ENCODE measurements around the gene NFAM1.

Gene NFAM1, protein sequence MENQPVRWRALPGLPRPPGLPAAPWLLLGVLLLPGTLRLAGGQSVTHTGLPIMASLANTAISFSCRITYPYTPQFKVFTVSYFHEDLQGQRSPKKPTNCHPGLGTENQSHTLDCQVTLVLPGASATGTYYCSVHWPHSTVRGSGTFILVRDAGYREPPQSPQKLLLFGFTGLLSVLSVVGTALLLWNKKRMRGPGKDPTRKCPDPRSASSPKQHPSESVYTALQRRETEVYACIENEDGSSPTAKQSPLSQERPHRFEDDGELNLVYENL

DNA sequence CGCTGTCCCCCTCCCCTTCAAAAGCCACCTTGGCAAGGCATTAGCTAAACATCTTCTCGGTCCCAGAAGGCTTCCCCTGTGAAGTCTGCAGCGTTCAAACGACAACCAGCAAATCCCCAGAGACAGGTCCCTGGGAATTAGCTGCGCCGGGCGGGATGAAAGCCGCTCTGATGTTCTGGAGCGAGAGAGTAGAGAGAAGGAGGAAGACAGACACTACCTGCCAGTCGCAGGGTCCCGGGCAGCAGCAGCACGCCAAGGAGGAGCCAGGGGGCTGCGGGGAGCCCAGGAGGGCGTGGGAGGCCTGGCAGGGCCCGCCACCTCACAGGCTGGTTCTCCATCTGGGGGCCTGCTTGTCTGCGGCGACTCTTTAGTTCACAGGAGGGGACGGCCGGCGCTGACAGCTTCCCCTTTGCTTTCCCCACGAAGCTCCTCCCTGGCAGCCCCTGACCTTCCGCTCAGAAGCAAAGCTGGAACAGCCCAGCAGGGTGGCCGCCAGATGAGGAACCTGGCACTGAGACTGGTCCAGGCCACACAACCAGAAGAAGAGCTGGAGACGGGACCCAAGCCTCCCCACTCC is at the start of gene NFAM1:
NFAM1 (minus strand) TSS at position 384 of the 577 bp plus-strand sequence; CDS start at position 338, 46 bp downstream.
- no peak for DNase-seq (ENCODE audit: low read depth in 2 of 2, low spot score in 1 of 2)

DNA sequence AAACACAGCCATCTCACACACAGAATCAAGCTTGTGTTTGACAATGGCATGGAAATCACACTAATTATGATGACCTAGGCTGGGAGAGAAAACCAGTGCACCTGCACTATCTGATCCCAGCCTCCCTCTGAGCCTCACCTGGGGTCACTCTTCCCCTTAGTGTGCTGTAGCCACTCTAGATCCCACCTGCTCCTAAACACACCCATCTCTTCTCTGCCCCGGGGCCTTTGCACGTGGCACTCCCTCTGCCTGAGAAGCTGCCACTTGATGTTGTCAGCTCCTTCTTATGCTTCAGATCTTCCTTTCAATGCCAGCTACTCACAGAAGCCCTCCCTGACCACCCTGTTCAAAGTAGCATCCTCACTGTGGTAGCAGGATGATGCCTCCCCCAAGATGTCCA is 42.9 kb upstream of the NFAM1 start:
- no peak for DNase-seq (ENCODE audit: low read depth in 2 of 2, low spot score in 1 of 2)

DNA sequence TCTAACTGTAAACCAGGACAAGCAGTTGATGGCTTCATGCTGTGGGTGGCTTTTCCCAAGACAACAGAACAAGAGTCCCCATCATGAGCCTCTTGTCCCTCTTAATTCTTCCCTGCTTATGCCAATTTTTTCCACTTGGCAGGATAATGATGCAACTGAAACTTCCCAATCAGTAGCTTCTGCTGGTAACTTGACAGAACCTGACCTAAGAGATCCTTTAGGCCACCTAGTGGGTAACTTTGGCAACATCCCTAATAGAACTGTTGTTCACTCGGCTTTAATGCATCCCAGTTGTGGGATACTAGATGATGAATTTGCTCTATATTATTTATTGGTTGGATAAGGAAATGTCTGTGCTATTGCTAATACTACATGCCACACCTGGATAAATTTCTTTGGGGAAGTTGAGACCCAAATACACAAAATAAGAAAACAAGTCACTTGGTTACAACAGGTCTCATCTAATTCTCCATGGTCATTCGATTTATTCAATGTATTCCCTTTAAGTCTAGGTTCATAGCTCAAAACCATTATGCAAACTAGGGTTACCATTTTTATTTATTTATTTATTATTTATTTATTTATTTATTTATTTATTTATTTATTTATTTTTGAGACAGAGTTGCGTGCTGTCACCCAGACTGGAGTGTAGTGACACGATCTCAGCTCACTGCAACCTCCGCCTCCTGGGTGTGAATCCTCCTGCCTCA is 41.4 kb upstream of the NFAM1 start:
- DNase-seq (ENCODE audit: low read depth in 2 of 2, low spot score in 1 of 2): no peak

DNA sequence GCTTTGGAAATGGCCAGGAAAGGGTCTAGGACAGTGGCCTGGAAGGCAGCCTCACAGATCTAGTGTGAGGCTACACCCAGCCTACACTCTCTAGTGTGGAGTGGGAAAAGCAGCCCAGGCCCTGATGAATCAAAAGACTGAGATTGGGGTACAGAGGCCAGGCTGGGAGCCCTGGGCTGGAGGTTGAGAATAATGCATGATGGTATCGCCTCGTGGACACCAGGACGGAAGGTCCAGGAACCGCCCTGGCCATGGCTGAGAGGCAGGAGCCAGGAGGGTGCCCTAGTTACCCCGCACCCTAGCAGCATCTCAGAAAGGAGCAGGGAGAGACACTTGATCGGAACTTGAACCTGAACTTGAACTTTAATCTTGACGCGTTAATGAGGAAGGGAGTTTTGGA is 40.5 kb upstream of the NFAM1 start:
- no peak for DNase-seq (ENCODE audit: low read depth in 2 of 2, low spot score in 1 of 2)

DNA sequence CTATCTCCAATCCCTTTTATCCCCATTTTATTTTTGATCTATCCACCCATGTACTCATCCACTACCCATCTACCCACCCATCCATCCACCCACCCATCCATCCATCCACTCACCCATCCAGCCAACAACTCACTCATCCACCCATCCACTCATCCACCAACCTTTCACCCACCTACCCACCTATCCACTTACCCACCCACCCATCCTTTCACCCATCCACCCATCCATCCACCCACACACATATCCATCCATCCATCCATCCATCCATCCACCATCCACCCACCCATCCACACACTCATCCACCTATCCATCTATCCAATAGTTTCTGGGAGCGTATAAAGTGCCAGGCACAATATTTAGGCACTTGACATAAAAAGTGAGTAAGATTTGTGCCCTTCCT is 39.2 kb upstream of the NFAM1 start:
- no peak for DNase-seq (ENCODE audit: low read depth in 2 of 2, low spot score in 1 of 2)

DNA sequence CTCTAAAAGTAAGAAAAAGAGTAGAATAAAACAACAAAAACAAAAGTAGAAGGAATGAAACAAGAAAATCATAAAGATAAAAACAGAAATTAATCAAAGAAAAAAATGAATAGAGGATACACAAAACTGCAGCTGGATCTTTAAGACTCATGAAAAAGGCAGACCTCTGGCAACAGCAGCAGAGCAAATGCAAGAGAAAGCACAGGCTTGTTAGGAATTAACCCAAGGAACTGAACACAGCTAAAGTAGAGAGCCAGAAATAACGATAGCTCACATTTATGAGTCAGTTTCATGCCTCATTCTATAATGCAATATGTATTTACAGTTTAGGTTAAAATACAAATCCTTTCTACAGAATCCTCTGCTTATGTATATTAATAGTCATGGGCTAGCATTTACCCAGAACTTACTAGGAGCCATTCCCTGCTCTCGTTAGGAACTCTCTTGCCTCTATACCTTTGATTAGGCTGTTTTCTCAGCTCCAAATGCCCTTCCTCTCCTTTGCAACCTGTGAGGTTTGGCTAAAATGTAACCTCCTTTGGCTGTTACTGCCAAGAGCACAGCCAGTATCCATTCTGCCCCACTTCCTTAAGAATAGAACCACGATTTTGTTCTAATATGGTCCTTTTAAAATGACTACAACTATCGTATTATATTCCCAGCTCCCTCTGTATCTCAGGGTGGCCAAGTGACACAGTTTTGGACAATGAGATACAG is 38.3 kb upstream of the NFAM1 start:
- no peak for DNase-seq (ENCODE audit: low read depth in 2 of 2, low spot score in 1 of 2)

DNA sequence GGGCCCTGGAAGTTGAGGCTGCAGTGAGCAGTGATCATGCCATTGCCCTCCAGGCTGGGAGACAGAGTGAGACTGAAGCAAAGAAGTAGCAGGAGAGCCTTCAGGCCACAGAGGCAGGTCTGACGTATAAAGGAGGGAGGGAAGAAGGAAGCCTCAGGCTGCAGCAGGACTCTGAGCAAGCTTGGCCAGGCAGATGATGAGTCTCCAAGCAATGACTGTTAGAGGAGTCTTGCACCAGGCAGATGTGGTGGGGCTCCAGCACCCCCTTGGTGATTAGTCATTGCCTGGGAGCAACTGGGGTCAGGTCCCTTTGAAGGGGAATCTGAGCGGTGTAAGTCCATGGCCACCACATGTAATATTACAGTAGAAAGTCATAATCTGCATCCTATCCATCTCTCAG is 36.6 kb upstream of the NFAM1 start:
- DNase-seq (ENCODE audit: low read depth in 2 of 2, low spot score in 1 of 2): no peak

DNA sequence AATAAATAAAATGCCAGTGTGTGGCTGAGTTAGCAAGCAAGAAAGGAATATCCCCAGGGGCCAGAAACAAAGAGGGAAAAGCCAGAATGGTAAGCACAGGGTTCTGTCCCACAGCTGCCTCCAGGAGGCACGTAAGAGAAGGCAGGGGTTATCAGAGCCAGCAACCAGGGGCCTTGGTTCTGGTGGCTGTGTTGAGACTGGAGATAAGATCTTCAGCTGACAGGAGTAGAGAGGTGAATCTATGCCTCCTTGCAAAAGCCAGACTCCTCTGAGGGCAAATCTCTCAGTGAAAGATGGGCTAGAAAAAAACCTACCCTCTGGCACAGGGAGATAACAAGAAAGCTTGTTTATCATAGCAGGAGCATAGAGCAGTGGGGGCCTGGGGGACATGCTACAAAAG is 29.8 kb upstream of the NFAM1 start:
- no peak for DNase-seq (ENCODE audit: low read depth in 2 of 2, low spot score in 1 of 2)

DNA sequence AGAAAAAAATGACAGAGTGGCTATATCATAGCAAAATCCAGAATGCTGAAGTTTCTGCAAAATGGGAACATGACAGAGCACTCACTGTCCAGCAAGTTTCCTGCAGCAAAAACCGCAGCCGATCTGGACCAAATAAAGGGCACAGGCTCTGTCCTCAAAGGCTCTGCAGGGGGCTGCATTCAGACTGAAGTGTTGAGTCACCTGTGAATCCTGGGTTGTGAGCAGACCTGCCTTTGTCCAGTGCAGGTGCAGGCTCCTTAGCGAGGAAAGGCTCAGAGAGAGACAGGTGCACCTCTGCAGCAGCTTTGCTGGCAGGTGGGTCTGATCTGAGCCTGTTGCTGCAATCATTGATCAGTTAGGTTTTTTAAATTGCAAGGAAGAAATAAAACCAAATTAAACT is 29.3 kb upstream of the NFAM1 start:
- DNase-seq (ENCODE audit: low read depth in 2 of 2, low spot score in 1 of 2): no peak

DNA sequence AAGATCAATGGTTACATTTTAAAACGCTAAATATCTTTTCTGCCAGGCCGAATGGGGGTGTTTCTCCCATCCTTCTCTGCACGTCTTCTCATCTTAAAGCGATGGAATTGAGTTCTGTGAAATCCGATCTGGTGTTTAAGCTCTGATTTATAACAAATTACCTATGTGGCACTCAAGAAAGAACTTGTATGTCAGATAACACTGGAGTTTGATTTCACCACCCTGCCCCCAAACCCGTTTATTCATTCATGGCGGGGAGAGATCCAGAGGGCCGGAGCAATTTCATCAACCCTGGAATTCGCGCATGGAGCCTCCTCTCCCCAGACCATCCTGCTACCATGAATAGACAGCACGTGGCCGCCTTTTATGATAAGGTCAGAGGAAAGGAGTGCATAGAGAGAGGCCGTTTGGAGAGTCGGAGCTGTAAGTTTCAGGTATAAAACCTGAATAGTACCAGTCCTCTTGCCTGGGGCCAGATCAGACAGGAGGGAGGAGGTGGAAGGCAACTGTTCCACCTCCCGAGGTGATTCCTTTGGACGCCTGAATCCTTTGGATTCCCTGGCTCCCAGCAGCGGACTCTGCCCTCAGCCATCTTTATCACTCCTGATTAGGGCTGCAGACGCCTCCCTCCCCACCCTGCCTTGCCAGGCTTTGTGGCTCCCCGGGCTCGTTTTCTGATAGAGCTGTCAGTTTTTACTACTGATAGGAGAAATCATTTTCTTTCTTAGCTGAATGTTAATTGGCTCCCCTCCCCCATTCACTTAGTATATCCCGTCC is 27.3 kb upstream of the NFAM1 start:
- no peak for DNase-seq (ENCODE audit: low read depth in 2 of 2, low spot score in 1 of 2)

DNA sequence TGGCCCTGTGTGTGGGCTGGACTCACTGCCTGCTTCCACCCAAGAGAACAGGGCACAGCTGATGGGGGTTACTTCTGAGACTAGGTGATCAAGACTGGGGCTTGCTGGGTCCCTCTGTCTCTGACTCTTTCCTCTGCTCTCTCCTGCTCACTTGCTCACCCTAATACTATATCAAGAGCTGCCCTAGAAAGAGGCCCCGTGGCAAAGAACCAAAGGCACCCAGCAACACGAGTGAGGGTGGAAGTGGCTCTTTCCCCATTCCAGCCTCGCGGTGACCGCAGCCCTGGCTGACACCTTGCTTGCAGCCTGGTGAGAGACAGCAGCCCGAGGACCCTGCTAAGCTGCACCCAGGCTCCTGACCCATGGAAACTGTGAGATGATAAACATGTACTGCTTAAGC is 20.7 kb upstream of the NFAM1 start:
- DNase-seq (ENCODE audit: low read depth in 2 of 2, low spot score in 1 of 2): no peak

DNA sequence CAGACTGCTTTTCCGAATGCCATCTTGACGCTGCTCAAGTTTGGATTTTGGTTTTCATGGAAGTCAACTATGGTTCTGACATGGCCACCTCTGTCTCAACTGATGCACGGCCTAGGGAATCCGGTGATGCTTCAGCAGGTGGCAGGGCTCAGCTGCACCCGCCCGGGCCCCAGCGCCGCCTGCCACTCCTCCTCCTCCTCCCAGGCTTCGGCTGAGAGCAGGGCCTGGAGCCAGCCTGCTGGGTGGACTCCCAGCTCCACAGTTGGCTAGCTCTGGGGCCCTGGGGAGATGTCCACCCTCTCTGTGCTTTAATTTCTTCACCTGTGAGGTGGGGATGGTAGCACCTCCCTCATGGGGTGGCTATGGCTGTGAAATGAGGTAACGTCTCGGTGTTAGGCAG is 20.3 kb upstream of the NFAM1 start:
- DNase-seq (ENCODE audit: low read depth in 2 of 2, low spot score in 1 of 2): no peak

DNA sequence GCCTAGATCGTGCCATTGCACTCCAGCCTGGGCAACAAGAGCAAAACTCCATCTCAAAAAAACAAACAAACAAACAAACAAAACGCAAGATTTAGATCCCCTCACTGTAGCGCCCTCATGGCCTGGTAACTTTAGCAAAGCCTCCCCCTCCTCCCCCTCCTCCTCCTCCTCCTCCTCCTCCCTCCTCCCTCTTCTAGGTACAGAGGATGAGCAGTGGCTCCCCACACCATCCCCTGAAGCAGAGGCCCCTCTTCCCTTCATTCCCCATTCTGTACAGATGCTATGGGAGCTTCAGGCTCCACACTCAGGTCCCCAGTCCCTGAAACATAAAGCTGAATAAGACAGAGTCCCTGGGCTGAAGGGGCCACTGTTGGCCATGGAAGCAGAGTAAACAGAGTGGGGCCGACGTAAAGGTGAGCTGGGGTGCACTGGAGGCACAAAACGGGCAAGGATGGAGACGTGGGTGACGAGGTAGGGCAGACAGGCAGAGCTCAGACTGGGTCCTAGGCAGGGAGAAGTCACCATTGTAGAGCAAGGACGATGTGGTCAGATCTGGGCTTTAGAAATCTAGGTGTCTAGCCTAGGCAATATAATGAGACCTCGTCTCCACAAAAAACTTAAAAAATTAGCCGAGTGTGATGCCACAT is 19.4 kb upstream of the NFAM1 start:
- DNase-seq (ENCODE audit: low read depth in 2 of 2, low spot score in 1 of 2): no peak

DNA sequence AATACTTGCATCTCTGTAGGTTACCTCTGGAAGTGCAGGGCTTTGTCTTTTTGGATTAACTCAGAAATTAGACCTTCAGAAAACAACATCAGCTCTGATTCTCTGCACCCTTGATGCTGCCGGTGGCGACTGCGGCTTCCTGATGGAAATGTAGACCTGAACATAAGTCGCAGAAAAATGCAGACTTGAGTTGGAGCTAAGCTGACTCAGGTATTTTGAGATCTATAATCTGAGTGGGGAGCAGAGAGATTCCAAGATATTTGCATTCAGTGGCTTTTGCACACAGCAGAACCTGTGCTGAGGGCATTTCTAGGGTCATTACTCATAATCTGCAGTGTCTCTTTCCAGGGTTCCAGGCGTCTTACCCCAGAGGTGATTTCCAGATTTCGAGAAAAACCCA is 18.7 kb upstream of the NFAM1 start:
- no peak for DNase-seq (ENCODE audit: low read depth in 2 of 2, low spot score in 1 of 2)

DNA sequence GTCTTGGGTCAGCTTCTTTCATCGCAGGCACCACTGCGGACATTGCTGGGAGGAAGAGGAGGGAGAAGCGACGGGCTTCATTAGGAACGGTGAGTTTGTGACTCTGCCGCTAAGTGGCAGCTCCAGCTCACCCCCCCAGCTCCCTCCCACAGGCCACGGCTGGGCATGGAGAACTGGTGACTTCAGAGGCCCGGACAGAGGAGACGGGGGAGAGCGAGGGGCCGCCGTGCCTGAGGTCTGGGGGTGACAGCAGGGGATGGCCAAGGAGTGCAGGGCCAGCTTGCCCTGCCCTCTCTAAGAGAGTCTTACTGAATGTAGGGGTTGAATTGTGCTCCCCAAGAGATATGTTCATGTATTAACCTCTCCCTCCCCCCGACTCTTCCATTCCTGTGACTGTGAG is 13.9 kb upstream of the NFAM1 start:
- no peak for DNase-seq (ENCODE audit: low read depth in 2 of 2, low spot score in 1 of 2)

DNA sequence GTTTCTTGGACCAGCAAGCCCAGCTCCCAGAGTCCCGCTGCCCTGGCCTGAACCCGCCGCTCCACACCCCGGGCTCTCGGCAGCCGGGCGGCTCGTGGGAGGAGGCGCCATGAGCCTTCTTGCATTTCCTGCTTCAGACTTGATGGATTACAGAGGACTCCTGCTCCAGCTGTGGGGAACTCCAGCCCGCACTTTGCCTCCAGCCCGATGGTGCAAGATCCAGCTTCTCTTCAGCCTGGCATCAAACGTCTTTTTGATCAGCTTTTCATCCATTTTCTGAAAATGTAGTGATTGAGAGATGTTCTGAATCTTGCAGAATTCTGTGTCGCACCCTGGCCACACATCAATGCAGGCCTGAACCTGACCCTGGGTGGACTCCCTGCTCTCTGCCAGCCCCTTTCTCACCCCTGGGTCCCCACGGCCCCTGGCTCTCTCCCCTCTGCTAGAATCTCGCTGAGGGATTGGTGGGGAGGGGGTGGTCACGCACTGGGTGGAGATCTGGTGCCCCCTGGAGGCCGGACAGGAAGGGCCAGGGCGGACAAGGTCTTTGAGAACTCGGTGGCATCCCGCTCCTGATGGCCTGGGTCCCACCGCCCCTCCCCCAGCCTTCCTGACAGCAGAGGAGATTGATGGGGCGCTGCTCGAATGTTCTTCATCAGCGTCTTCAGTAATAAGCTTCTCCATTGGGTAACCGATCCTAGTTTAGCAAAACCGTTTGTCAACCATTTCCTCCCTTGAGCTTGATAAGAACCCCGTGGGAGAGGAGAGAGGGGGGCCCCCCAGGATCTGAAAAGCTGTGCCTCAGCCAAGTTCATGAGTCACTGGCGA is 12.1 kb upstream of the NFAM1 start:
- DNase-seq (ENCODE audit: low read depth in 2 of 2, low spot score in 1 of 2): peak; percentile 22 to 54

DNA sequence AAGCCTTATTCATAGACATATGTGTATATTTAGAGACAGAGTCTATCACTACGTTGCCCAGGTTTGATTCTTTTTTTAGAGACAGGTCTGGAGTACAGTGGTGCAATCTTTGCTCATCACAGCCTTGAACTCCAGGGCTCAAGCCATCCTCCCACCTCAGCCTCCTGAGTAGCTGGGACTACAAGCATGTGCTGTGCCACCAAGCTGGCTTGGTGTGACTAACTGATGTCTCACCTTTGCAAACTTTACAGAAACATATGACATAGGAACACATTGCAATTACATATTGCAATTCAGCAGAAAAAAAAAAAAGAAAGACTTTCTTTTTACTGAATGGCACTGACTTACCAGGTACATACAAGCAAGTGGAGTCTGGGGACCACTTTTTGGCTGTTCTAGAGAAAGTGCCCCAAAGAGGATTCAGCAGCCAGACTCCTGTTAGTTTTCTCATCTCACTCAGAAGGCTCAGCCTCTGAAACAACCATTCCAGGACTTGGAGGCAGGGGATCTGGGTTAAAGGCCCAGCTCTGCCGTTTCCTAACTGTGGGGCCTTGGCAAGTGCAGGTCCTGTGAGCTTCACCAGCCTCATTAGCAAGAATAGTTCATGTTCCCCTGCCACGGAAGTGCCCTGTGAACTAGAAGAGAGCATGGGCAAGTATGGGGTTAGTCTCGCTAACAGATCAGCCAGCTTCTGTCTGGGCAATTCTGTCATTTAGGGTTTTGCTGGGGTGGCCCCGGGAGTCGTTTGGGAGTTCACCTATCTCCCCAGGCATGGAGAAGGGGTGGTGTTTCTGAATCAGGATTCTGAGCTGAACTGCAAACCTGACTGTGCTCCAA is 11.3 kb upstream of the NFAM1 start:
- DNase-seq (ENCODE audit: low read depth in 2 of 2, low spot score in 1 of 2): no peak

DNA sequence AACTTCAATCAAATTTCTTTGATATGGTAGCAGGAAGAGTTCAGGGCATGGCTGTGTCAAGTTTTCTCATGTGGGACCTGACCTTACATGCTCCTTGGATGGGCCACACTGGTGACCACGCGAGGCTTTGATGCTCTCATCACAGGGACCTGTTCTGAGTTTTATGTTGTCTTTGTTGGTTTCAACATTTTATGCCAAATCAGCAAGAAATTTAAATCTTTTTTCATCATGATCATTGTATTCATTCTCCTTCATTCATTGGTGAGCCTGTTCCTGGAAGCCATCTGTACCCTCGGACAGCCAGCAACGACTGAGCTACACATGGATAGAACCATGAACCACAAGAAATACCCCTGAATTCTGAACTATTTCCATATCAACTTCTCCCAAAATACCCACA is 10.5 kb upstream of the NFAM1 start:
- no peak for DNase-seq (ENCODE audit: low read depth in 2 of 2, low spot score in 1 of 2)

DNA sequence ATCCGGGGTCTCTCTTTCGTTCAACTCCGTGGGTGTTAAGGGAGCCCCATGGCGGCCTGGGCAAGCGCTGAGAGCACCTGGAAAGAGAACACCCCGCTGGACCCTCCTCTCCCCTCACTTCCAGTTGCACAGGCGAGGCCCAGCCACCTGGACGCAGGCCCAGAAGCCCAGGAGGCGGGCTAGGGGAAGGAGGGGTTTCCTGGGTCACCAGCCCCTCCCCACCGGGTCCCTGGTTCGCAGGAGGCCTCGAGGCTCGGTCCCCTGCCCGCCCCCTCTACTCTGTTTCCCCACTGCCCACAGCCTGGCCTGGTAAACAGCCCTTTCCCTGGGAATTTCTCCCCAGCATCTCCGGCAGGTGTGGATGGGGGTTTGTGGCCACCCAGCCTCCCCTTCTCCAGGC is 8.5 kb upstream of the NFAM1 start:
- no peak for DNase-seq (ENCODE audit: low read depth in 2 of 2, low spot score in 1 of 2)
